ENCODE measurements around the gene FITM1. TPM values are rescaled to one million over a fixed set of nuclear protein-coding genes. Genes with fewer than 3 reads are reported as not detected.

FITM1 gene, protein sequence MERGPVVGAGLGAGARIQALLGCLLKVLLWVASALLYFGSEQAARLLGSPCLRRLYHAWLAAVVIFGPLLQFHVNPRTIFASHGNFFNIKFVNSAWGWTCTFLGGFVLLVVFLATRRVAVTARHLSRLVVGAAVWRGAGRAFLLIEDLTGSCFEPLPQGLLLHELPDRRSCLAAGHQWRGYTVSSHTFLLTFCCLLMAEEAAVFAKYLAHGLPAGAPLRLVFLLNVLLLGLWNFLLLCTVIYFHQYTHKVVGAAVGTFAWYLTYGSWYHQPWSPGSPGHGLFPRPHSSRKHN
- 1 to 10 TPM in 1 of 2 donors, under 1 TPM in 1; 0.67 to 1.8 TPM for total RNA-seq

- Mint-ChIP-seq H3K9me3 (no peaks in the 10 kb centered on the region), H3K27me3 (no peaks in the 10 kb centered on the region), H3K4me3 (no peak within 1 kb of the TSS), H3K36me3 (no peaks in the 10 kb centered on the region), H3K4me1 (ENCODE audit: low read depth in 2 of 2) (peaks cover 3 to 4% of the 10 kb centered on the region in 2 donors), H3K27ac (no peak within 1 kb of the TSS)
- DNase-seq (ENCODE audit: low spot score): peak; percentile 22
- ATAC-seq: no peak
These were observed at the start of gene FITM1 for GRCh38 chr14:24130380-24130716. Gene FITM1 (plus strand): TSS chr14:24130659. CDS start chr14:24131564, 905 bp downstream.

DNA sequence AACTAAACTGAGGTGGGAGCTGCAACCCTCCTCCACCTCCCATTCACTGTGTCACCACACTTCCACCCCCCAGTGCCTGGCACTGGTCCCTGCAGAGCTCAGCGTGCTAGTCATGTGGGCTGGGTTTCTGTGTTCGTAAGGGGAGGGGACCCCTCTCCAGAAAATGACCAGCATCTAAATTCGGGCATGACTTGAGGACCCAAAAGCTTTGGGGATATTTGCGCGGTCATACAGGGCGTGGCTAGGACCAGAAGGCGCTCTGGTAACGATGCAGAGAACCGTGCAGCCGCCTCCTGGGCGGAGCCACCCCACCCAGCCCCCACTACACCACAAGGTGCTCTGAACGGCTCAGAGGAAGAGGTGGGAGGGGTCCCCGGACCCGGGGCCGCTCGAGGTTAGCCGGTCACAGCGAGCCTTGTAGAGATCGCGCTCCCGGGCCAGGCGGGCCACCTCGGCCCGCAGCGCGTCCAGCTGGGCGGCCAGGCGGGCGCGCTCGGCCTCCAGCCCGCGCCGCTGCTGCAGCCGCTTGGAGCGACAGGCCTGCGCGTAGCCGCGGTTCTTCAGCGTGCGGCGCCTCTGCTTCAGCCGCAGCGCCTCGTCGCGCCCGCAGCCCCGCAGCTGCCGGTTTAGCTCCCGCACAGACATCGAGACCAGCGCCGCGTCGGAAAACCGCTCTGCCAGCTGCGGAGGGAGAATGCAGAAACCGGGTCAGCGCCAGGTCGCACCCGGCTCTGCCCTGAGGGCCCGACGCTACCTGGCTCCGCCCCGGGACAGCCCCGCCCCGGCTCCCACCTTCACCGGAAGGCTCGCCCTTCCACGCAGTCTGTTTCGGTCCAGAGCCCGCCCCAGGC, 49.3 kb upstream of the FITM1 start:
- peaks cover 0 to 10% of the 10 kb centered on the region in 2 donors for H3K27me3 Mint-ChIP-seq
- peaks cover 7 to 14% of the 10 kb centered on the region in 2 donors for H3K4me1 Mint-ChIP-seq (ENCODE audit: low read depth in 2 of 2)
- ATAC-seq (peak; percentile 89 to 90), DNase-seq (ENCODE audit: low spot score) (peak; percentile 74)
- H3K4me3 Mint-ChIP-seq: peak overlapping the region; percentile 79
- no peaks in the 10 kb centered on the region for H3K36me3 Mint-ChIP-seq
- no peaks in the 10 kb centered on the region for H3K9me3 Mint-ChIP-seq
- H3K27ac Mint-ChIP-seq: no peak overlapping the region

DNA sequence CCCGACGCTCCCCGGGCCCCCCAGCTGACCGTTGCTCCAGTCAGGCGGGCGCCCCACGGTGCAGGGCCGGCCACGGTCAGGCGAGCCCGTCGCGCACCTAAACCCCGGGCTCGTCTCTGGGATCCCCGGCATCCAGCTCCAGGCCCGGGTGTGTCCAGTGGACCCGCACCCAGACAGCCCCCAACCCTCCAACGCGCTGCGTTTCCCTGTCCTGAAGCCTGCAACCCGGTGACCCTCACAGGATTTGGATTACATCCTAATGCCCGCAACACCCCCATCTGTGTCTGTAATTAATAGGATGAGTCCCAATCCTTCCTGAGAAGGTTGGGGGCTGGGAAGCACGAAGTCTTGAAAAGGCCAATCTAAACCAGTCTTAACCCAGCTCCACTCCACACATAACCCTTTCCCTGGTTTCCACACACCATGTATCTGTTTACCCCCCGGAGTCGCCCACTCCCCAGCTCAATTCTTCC, 48.7 kb upstream of the FITM1 start:
- no peak for DNase-seq (ENCODE audit: low spot score)
- H3K36me3 Mint-ChIP-seq: no peaks in the 10 kb centered on the region
- H3K4me1 Mint-ChIP-seq (ENCODE audit: low read depth in 2 of 2): peaks cover 7 to 14% of the 10 kb centered on the region in 2 donors
- peaks cover 0 to 10% of the 10 kb centered on the region in 2 donors for H3K27me3 Mint-ChIP-seq
- peak overlapping the region; percentile 33 to 72 for H3K27ac Mint-ChIP-seq
- H3K9me3 Mint-ChIP-seq: no peaks in the 10 kb centered on the region
- peak overlapping the region; percentile 79 for H3K4me3 Mint-ChIP-seq
- no peak for ATAC-seq

DNA sequence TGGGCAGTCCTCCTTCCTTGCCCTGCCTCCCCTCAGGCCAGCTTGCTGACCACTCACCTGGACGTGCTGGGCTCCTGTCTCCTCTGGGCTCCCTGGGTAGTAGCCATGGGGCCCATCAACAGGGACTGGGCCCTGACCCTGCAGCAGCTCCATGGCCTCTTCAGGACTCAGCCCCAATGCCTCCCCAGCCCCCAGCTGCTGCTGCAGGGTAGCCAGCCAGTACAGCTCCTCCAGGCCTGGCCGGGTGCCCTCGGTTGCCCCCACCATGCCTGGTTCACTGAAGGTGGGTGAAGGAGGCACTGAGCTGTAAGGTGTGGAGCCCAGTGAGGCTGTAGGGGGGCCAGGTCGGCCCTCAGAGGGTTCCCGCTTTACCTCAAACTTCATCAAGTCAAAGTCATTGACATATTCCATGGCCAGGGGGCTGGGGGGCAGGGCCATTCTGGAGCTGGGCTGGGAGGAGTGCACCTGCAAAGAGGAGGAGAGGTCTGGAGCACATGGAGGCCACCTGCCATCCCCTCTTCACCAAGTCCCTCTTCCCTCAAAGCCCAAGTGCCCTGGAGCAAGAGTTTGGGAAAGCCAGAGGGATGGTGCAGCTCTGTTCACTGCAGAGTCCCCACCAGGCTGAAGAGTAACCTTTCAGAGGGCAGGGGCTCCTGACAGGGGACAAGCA, 47.9 kb upstream of the FITM1 start:
- H3K27ac Mint-ChIP-seq: peak overlapping the region; percentile 33 to 72
- H3K9me3 Mint-ChIP-seq: no peaks in the 10 kb centered on the region
- peak overlapping the region; percentile 79 for H3K4me3 Mint-ChIP-seq
- H3K36me3 Mint-ChIP-seq: no peaks in the 10 kb centered on the region
- ATAC-seq (no peak), DNase-seq (ENCODE audit: low spot score) (no peak)
- H3K27me3 Mint-ChIP-seq: peaks cover 0 to 10% of the 10 kb centered on the region in 2 donors
- peaks cover 7 to 14% of the 10 kb centered on the region in 2 donors for H3K4me1 Mint-ChIP-seq (ENCODE audit: low read depth in 2 of 2)

DNA sequence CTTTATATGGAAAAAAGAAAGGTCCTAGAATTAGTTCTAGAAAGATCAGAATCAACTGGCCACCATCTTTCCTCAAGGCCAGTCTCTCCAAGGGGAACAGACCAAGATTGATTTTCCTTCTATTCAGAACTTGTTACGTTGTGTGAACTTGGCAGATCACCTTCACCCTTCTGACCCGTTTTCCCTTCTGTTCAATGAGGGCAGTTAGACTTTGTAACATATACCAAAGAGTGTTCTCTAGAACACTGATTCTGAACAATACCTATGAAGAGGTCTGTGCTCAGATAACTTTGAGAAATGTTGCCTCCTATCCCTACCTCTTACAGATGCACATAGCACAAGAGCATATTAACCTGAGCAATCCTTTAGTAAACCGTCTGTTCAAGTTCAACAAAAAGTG, 47.0 kb upstream of the FITM1 start:
- H3K4me3 Mint-ChIP-seq: no peak overlapping the region
- H3K27me3 Mint-ChIP-seq: peaks cover 0 to 10% of the 10 kb centered on the region in 2 donors
- no peak for DNase-seq (ENCODE audit: low spot score)
- no peaks in the 10 kb centered on the region for H3K9me3 Mint-ChIP-seq
- no peak for ATAC-seq
- no peaks in the 10 kb centered on the region for H3K36me3 Mint-ChIP-seq
- H3K4me1 Mint-ChIP-seq (ENCODE audit: low read depth in 2 of 2): peaks cover 7 to 14% of the 10 kb centered on the region in 2 donors
- no peak overlapping the region for H3K27ac Mint-ChIP-seq

DNA sequence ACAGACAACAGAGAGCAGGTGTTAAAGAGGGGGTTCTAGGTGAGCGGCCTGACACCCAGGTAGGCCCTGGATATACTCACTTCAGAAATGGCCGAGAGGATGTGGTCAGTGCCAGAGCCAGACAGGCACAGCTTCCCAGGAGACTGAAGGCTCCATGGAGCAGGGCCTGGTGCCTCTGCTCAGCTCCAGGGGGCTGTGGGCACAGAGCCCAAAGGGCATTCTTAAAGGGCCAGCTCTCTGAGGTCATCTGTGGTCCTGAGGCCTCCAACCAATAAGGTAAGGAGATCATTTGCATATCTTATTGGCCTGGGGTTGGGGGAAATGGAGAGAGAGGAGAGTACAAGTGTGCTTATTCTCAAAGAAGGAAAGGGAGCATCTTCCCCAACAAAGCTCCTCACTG, 46.0 kb upstream of the FITM1 start:
- Mint-ChIP-seq H3K4me1 (ENCODE audit: low read depth in 2 of 2) (peaks cover 7 to 15% of the 10 kb centered on the region in 2 donors), H3K27me3 (peaks cover 0 to 6% of the 10 kb centered on the region in 2 donors), H3K4me3 (no peak overlapping the region), H3K36me3 (no peaks in the 10 kb centered on the region), H3K9me3 (no peaks in the 10 kb centered on the region), H3K27ac (no peak overlapping the region)
- no peak for ATAC-seq
- no peak for DNase-seq (ENCODE audit: low spot score)

GRCh38 chr14:24085215-24085614, 45.2 kb upstream of the FITM1 start:
- ATAC-seq (no peak), DNase-seq (ENCODE audit: low spot score) (no peak)
- Mint-ChIP-seq H3K4me3 (no peak overlapping the region), H3K4me1 (ENCODE audit: low read depth in 2 of 2) (peaks cover 7 to 15% of the 10 kb centered on the region in 2 donors), H3K9me3 (no peaks in the 10 kb centered on the region), H3K27me3 (peaks cover 0 to 3% of the 10 kb centered on the region in 2 donors), H3K27ac (no peak overlapping the region), H3K36me3 (no peaks in the 10 kb centered on the region)

- DNase-seq (ENCODE audit: low spot score): no peak
- no peak for ATAC-seq
- no peak overlapping the region for H3K27ac Mint-ChIP-seq
- peaks cover 0 to 3% of the 10 kb centered on the region in 2 donors for H3K27me3 Mint-ChIP-seq
- peaks cover 10 to 12% of the 10 kb centered on the region in 2 donors for H3K4me1 Mint-ChIP-seq (ENCODE audit: low read depth in 2 of 2)
- no peaks in the 10 kb centered on the region for H3K9me3 Mint-ChIP-seq
- H3K4me3 Mint-ChIP-seq: no peak overlapping the region
- no peaks in the 10 kb centered on the region for H3K36me3 Mint-ChIP-seq
These were observed 44.1 kb upstream of the FITM1 start for GRCh38 chr14:24086193-24086955.

- H3K27ac Mint-ChIP-seq: no peak overlapping the region
- H3K27me3 Mint-ChIP-seq: peaks cover 0 to 2% of the 10 kb centered on the region in 2 donors
- no peak overlapping the region for H3K4me3 Mint-ChIP-seq
These were observed 43.5 kb upstream of the FITM1 start for GRCh38 chr14:24087004-24087403.

GRCh38 chr14:24088095-24088494, 42.4 kb upstream of the FITM1 start:
- Mint-ChIP-seq H3K4me3 (no peak overlapping the region), H3K27me3 (no peaks in the 10 kb centered on the region), H3K4me1 (ENCODE audit: low read depth in 2 of 2) (peaks cover 5 to 10% of the 10 kb centered on the region in 2 donors), H3K27ac (no peak overlapping the region), H3K36me3 (no peaks in the 10 kb centered on the region), H3K9me3 (no peaks in the 10 kb centered on the region)
- ATAC-seq (no peak), DNase-seq (ENCODE audit: low spot score) (no peak)

More at GRCh38 chr14:24087004-24087403, 43.5 kb upstream of the FITM1 start:
- H3K4me1 Mint-ChIP-seq (ENCODE audit: low read depth in 2 of 2): peaks cover 7 to 10% of the 10 kb centered on the region in 2 donors
- no peaks in the 10 kb centered on the region for H3K9me3 Mint-ChIP-seq
- H3K36me3 Mint-ChIP-seq: no peaks in the 10 kb centered on the region
- no peak for ATAC-seq
- DNase-seq (ENCODE audit: low spot score): no peak

GRCh38 chr14:24089890-24090289, 40.6 kb upstream of the FITM1 start:
- no peak for ATAC-seq
- Mint-ChIP-seq H3K27me3 (no peaks in the 10 kb centered on the region), H3K9me3 (no peaks in the 10 kb centered on the region), H3K36me3 (no peaks in the 10 kb centered on the region), H3K4me1 (ENCODE audit: low read depth in 2 of 2) (peaks cover 16 to 21% of the 10 kb centered on the region in 2 donors), H3K27ac (no peak overlapping the region), H3K4me3 (no peak overlapping the region)
- no peak for DNase-seq (ENCODE audit: low spot score)

GRCh38 chr14:24092110-24092504, 38.4 kb upstream of the FITM1 start:
- ATAC-seq (no peak), DNase-seq (ENCODE audit: low spot score) (no peak)
- no peaks in the 10 kb centered on the region for H3K36me3 Mint-ChIP-seq
- H3K27me3 Mint-ChIP-seq: no peaks in the 10 kb centered on the region
- peak overlapping the region; percentile 93 for H3K4me3 Mint-ChIP-seq
- H3K9me3 Mint-ChIP-seq: no peaks in the 10 kb centered on the region
- H3K4me1 Mint-ChIP-seq (ENCODE audit: low read depth in 2 of 2): peaks cover 31 to 37% of the 10 kb centered on the region in 2 donors
- peak overlapping the region; percentile 5 to 82 for H3K27ac Mint-ChIP-seq

Measured in natural killer cell treated with Interleukin-12 subunit alpha and Interleukin-12 subunit beta and Interleukin-15 and Interleukin-18, amount 100 ng/mL, for 72 hours (primary cell).